Activated CD4-positive, CD25-positive, alpha-beta regulatory T cell treated with anti-CD3 and anti-CD28 coated beads, Interleukin-2, amount 50 U/mL, for 24 hours (primary cell): ENCODE measurements around the gene ABCC9.

ENCODE experiments used
- ATAC-seq, 2 donors: fragments of 150-1000 bp; cut with Tn5 transposase; one replicate each; pipeline ENCODE4 v1.10.0; 2021; ENCODE audit warnings: mild to moderate bottlenecking in 1 of 2, moderate library complexity in 1 of 2

Gene ABCC9

GRCh38 chr12:21769307-21769706 is 171.9 kb downstream of the ABCC9 start:
- ATAC-seq = no peak

GRCh38 chr12:21766403-21766802 is 174.8 kb downstream of the ABCC9 start:
- no peak for ATAC-seq

- no peak for ATAC-seq
Measured at GRCh38 chr12:21764950-21765349, 176.3 kb downstream of the ABCC9 start.

- no peak for ATAC-seq
Measured at GRCh38 chr12:21764065-21764464, 177.2 kb downstream of the ABCC9 start.

GRCh38 chr12:21763531-21763930 is 177.7 kb downstream of the ABCC9 start:
- no peak for ATAC-seq

- ATAC-seq = no peak
Measured at GRCh38 chr12:21759737-21760136, 181.5 kb downstream of the ABCC9 start.

GRCh38 chr12:21757735-21758134 is 183.5 kb downstream of the ABCC9 start:
- ATAC-seq = no peak

- ATAC-seq = no peak
Measured at GRCh38 chr12:21756699-21757098, 184.5 kb downstream of the ABCC9 start.

- ATAC-seq = no peak
Measured at GRCh38 chr12:21751517-21751916, 189.7 kb downstream of the ABCC9 start.
